GM21528 (cell line): ENCODE measurements around the gene DOHH.

Experiments used
- ATAC-seq: cut with Tn5 transposase; IDR thresholded peaks from one replicate; pipeline ENCODE4 v1.9.1; 2021; ENCODE audit warnings: mild to moderate bottlenecking, moderate library complexity; ENCODE audit not compliant: unreplicated experiment, low FRiP score

Gene DOHH

DNA sequence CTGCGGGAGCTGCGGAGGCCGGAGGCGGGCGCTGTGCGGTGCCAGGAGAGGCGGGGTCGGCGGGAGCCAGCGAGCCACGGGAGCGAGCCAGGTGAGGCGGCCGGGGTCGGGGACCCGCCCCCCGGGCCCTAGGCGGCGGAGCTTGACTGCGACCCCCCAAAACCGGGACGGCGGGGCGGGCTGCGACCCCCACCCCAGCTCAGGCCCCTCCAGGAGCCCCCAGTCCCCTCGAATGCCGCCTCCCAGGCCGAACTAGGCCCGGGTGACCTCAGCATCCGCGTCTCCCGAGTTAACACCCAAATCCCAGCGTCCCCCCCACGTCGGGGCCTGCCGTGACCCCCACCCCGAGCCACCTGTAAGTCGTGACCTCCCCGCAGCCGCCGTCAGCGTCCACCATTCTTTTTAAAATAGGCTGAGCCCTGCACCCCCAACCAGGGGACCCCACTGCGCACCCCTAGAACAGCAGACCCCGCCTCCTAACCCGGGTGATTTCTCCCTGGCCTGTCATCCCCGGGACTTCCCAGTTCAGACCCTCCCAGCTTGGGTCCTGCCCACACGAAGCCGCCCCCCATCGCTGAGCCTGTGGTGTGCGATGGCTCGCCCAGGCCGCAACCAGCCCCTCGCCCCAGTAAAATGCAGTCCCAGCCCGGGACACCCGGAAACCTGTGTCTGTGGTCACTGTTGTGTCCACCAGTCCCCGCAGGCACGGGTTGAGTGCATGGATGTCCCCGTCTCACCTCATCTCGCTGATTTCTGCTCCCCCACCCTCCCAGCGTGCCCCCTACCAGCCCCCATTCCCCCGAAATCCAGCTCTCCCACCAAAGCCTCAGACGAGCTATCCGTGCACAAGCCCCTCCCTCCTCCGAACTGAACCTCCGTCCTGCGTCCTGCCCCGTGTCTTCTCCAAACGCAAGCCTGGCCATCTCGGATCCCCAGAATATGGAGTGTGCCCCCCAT lies 6.2 kb upstream of the DOHH start:
- peak; percentile 21 for ATAC-seq

DNA sequence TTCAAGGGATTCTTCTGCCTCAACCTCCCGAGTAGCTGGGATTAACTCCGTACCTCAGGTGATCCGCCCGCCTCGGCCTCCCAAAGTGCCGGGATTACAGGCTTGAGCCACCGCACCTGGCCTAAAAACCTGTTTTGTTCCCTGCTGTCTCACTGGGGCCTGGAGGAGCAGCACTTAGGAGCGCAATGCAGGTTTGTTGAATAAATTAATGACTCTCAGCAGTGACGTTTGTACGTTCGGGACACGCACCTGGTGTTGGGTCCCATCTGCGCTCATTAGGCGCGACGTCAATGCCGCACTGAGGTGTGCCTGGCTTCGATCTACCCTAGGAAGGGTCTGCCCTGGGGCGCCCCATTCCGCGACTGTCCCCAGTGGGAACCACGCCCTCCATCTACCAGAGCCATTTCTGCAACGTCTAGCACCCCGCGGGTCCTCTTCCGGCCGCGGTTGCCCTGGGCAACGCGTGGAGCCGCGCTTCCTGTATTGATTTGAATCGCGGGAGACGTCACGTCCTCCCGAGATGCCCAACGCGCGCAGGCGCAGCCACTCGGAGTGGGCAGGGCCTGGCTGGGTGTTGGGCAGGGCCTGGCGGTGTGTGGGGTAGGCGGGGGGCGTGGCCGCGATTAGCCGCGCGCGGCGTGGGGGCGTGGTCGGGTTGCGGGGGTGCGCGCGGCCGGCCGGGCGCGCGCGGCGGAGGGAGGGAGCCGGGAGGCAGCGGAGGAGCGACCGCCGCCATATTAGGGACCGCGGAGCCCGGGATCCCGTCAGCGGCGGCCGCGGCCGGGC lies 5.3 kb upstream of the DOHH start, which contains the start of gene FZR1:
Gene FZR1, plus strand, starts transcription at position 714 of the 786 bp plus-strand sequence. CDS start 16,679 bp downstream, outside the sequence.
- peak; percentile 80 for ATAC-seq

DNA sequence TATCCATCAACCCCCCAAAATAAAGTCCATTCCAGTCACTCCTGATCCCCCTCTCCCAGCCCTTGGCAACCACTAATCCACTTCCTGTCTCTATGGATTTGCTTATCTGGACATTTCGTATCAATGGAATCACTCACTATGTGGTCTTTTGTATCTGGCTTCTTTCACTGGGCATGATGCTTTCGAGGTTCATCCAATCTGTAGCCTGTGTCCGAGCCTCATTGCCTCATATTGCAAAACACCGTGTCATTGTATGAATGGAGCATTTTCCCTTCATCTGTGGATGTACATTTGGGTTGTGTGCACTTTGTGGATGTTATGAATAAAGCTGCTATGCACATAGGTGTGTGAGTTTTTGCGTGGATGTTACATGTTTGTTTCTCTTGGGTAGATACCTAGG lies 4.3 kb upstream of the DOHH start:
- ATAC-seq: no peak

DNA sequence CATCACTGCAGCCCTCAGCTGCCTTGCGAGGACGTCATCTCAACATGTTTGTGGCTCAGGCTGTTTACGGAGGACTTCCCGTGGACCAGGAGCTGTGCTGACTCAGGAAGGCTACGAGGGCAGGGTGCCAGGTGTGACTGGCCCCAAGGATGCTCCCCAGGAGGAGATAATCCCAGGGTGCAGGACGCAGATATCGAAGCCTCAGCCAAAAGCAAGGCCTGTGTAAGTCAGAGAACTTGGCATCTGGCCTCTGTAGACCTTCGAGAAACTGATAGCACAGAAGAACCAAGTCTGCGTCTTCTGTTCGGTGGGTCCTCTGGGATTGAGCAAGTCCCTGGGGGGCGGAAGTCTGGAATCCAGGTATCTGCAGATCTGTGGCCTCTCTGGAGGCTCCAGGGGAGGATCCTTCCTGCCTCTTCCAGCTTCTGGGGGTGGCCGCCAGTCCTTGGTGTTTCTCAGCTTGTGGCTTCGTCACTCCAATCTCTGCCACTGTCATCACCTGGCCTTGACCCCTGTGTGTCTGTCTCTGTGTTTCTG lies 2.6 kb upstream of the DOHH start:
- no peak for ATAC-seq

DNA sequence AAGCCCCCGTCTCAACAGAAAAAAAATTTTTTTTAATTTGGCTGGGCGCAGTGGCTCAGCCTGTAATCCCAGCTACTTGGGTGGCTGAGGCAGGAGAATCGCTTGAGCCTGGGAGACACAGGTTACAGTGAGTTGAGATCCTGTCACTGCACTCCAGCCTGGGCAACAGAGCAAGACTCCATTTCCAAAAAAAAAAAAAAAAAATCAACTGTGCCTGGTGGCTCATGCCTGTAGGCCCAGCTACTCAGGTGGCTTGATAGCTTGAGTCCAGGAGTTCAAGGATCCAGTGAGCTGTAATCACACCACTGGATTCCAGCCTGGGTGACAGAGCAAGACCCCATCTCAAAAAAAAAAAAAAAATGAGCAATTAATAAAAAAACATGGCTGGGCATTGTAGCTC lies 1.3 kb upstream of the DOHH start:
- no peak for ATAC-seq

DNA sequence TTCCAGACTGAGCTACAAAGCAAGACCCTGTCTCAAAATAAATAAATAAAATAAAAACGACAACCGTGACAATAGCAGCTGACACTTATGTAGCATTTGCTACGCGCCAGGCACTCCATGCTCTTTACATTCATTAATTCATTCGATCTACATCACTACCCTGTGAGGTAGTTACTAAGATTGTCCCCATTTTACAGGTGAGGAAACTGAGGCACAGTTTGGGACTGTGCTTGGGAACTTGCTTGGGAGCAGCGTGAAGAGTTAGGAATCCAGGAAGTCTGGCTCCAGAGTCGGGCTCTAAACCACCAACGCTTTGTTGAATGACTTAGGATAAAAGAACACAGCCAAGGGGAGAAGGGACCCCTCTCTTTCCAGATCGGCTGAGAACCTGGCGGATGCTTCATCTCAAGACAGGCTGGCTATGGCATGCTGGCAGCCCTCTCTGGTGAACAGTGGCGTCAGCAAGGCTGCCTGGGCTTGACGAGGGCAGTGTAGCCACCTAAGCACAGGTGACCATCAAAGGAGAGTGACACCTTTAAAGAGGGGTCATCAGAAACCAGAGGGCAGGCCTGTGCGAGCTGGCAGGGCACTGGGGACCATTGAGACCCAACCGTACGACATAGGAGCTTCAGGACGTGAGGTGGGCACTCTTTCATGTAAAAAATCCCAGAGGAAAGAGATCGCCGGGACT lies 591 bp downstream of the DOHH start:
- ATAC-seq: no peak

DNA sequence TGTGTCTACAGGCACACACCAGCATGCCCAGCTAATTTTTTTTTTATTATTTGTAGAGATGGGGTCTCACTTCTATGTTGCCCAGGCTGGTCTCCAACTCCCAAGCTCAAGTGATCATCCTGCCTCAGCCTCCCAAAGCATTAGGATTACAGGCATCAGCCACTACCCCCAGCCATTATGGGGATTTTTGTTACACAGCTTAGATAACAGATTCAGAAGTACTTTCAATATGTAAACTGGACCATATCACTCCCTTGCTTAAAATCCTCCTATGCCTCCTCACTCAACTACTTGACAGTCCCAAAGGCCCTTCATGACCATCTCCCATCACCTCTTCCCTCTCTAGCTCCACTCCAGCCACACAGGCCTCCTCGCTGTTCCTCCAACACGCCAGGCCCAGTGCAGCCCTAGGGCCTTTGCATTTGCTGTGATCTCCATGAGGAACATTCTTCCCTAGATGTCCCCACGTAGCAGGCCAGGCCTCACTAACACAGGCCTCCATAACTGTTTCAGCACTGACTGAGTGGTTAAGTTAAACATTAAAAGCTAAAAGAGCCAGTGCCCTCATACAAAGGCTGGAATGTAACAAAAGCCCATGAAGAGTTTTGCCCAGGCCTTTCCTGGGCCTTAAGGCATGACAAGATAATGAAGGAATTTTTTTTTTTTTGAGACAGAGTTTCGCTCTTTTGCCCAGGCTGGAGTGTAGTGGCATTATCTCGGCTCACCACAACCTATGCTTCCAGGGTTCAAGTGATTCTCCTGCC lies 2.5 kb downstream of the DOHH start:
- no peak for ATAC-seq

DNA sequence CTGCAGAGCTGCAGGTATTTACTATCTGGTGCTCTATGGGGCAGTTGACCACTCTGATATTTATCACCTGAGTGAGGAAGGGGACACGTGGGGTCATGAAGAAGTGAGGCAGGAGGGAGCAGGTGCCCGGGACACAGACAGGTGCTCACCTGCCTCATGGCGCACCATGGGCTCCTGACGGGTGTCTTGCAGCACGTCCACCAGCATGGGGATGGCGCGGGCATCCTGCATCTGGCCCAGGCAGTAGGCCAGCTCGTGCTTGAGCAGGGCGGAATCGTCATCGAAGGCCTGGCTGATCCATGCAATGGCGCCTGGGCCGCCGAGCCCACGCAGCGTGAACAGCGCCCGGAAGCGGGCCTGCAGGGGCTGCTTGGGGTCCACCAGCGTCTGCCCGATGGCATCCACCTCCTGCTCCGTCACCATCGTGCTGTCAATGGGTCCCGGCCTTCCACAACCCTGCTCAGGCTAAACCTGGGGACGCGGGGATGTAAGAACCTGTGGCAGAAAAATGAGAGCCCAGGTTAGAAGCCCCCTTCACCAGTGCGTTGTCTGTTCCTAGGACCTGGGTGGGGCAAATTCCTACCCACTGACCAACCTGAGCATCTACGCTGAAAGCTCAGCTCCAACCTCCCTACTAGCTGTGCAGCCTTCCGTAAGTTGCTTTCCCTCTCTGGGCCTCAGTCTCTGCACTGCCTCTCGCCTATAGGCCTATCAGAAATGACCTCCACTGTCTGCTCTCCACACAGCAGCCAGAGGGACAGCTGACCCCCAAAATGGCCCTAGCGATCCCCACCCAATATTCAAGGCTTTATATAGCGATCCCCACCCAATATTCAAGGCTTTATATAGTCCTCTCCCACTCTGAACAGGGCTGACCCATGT lies 3.8 kb downstream of the DOHH start:
- no peak for ATAC-seq

DNA sequence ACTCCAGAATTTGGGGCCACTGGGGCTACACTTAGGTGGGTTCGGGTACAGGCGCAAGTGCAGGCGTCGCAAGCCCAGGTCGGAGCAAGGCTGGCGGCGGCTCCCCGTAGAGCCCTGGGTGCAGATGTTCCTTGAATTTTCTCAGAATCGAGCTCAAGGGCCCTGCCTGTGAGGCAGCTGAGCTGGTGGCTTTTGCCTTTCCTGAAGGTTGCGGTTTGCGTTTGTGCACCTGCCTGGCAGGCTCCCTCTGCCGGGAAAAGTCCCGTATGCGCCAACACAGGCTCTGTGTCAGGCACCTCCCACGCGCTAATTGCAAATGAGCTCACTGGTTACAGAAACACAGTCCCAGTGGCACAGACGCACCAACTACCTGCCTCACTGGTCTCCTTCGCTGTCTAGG lies 5.9 kb downstream of the DOHH start:
- no peak for ATAC-seq

DNA sequence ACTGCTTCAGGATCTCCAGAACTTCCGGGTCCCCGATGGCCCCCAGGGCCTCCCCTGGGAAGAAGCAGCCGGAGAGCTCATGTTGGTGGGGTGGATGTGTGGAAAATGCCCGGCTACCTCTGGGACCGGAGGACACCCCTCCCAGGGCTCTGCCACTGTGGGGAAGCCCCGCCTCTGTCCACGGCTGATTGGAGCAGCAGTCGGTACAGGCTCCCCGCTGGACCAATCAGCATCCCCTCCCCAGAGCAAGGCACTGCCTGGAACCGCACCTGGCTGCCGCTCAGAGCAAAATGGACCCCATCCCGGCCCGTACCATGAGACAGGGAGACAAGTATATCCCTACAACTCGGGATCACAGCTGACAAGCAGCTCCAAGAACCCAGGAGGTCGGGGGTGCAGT lies 6.4 kb downstream of the DOHH start:
- ATAC-seq: no peak

DNA sequence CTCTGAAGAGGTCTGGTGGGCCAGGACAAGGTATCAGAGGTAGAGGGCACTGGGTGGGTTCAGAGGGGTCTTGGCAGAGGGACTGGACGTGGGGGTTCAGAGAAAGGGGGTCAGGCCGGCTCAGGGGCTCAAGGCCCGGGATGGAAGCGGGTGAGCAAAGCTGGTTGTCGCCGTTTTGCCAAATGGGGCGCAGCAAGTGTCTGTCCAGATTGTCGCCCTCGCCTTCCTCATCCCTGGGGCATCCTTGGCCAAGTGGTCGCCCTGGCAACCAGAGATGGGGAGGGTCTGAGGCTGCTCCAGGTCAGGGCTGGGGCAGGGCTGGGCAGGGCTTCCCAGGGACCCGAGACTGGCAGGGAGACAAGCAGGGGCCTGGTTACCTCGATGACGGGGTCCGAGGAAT lies 6.8 kb downstream of the DOHH start:
- no peak for ATAC-seq

DNA sequence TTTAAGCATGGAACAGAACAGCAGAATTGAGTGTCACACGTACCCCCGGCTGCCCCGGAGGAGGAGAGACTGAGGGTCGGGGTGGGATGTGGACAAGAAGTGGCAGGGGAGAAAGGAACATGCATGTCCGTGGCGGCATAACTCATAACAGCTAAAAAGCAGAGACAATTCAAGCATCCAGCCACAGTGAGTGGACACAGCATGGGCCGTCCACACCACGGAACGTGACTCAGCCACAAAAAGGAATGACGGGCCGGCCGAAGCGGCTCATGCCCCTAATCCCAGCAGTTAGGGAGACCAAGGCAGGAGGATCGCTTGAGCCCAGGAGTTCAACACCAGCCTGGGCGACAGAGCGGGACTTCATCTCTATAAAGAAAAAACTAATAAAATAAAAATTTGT lies 7.6 kb downstream of the DOHH start:
- no peak for ATAC-seq

DNA sequence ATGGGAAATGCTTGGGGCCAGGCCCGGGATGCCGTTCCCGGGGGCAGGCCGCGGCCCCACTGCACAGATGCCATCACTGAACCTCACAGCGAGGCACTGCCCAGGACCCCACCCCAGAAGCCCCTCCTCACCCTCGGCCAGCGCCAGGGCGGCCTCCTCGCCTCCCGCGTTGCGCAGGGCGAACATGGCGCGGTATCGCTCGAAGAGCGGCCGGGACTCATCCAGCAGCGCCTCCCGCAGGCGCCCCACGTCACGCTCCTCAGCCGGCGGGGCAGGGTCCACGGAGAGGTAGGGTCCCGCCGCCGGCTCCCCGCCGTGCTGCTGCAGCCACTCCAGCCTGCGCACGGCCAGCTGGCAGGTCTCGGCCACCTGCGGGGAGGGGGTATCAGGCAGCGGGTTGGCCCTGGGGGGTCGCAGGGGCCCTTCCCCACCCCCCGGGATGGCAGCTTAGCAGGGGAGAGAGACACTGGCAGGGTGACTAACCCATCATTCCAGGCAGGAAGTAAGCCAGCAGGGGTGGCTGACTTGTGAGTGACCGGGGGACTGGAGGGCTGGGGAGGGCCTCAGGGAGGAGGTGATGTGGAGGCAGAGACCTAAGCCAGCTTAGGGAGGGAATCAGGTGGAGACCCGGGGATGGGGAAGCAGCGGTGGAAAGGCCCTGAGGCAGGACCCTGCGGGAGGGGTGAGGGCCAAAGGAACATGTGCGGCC lies 8.2 kb downstream of the DOHH start:
- no peak for ATAC-seq

DNA sequence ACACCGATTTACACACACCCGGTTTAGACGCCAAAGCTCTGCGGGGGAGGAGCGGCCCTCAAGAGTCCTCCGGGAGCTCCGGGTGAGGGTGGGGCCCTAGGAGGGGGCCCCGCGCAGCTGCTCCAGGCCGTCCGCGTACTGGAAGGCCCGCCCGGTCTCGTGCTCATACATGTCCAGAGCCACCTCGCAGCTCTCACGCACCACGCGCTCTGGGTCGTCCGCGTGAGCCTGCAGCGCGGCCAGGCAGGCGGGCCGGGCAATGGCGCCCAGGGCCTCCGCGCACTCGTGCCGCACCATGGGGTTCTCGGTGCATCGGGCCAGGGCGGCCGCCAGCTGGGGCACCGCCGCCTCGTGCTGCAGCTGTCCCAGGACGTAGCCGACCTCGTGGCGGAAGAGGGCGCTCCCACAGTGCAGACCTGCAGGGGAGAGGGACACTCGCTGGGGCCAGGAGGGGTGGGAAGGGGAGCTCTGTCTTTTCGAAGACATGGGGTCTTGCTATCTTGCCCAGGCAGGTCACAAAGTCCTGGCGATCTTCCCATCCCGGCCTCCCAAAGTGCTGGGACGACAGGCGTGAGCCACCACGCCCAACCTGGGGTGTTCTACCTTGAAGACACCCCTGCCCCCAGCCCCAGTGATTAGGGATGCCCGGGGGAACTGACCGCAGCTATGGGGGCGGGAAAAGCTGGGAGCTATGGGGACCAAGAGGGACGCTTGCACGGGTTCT lies 8.9 kb downstream of the DOHH start:
- ATAC-seq: no peak

DNA sequence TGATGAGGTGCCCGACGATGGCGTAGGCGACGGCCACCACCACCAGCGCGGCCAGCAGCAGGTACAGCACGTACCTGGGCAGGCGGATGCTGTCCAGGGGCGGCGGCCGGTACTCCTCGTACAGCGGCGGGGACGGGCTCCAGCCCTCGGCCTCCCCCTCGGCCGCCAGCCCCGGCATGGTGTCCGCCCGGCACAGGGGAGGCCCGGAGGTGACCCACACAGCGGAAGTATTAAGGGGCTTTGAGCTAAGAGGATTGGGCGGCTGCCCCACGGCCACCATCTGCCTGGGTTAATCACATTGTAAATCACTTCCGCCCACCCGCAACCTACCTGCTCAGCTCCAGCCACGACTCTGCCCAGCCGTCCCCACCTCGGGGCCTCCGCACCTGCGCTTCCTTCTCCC lies 17.2 kb downstream of the DOHH start, which contains the start of gene SMIM44:
Gene SMIM44, minus strand, starts transcription at position 216 of the 403 bp plus-strand sequence. Its CDS starts 38 bp downstream, at position 178.
- ATAC-seq: no peak

DNA sequence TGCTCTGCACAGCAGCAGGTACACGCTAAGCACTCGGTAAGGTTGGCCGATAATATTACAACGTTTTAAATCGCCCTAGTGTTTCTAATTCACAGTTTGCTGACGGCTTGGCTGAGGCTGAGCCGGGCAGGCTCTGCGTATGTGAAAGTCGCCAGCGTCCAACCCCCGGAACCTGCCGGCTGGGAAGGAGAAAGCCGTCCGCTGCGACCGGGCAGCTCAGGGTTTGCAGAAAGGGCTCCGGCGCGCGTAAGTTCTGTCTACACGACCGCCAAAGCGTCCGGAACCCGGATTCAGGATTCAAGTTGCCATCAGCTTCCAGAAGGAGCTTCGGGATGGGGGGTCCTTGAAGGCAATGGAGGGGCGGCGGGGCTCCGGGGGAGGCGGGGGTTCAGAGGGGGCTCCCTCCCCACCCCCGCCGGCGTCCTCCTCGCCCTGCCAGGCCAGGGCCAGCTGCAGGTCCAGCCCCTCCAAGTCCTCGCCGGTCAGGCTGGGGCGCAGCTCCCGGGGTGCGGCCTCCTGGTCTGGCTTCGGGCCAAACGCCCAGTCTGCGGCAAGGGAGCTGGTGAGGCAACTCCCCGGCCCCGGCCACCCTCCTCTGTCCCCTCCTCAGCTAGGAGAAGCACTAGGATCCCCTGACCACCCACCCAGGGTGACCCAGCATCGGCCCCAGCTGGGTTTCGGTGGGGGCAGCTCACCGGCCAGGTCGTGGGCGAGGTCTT lies 17.8 kb downstream of the DOHH start:
- ATAC-seq: no peak
